Measurements from ENCODE around the gene HAUS3.
"Not testable (repeated sequence)": the region's sequence is repeated elsewhere in the genome, so short reads cannot be mapped to it uniquely, and the experiment has no call there.

The HAUS3 gene

DNA sequence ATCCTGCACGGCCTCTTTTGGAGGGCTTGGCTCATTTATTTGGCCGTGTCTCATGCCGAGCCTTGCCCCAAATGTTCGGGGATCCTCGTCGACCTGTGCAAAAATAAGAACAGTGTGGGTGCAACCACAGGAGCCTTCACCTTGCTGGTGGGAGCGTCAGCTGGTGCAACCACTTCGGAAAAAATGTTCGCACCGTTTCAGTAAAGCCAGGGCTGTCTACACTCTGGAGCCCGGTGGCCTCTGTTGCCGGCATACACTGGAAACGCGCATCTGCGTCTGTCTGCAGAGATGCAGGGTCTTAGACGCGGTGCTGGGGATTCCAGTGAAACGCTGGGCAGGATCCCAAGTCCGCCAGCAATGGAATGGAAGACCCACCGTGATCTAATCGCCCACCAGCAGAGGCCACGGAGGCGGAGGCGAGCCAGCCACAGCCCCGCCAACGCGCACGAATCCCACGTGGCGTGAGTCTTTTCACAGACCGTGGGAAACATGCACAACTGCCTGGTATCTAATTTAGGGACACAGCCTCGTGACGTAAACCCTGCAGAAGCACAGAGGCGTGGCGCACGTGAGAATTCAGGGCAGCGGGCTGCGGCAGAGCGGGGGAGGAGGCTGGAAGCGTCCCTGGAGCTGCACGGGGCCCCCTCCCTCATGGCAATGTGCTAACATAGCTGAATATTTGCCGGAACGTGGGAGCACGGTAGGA lies 33.8 kb upstream of the HAUS3 start:
- Histone ChIP-seq H3K36me3 (ENCODE audit: insufficient read depth, low read length) (no peaks in the 10 kb centered on the region), H2AFZ (ENCODE audit: low read depth, low read length) (no peak overlapping the region), H3K9ac (ENCODE audit: low read depth, low read length) (no peak overlapping the region), H3K4me2 (ENCODE audit: insufficient read depth, low read length) (no peak overlapping the region), H3K4me3 (ENCODE audit: low read depth in 1 of 2, low read length in 2 of 2) (no peak overlapping the region), H3K4me1 (ENCODE audit: insufficient read depth, low read length) (peaks cover 3% of the 10 kb centered on the region), H3K79me2 (ENCODE audit: insufficient read depth, low read length) (no peaks in the 10 kb centered on the region), H3K27ac (ENCODE audit: low read length) (no peak overlapping the region), H3K9me3 (ENCODE audit: insufficient read depth, low read length, severe bottlenecking) (no peaks in the 10 kb centered on the region), H4K20me1 (ENCODE audit: insufficient read depth, low read length) (no peaks in the 10 kb centered on the region), H3K27me3 (ENCODE audit: insufficient read depth, low read length, poor library complexity) (no peaks in the 10 kb centered on the region)
- no peak for ATAC-seq (ENCODE audit: insufficient read depth, low read depth)
- no peak for TF ChIP-seq EZH2 (IDR thresholded peaks at IDR 0.05; ENCODE audit: borderline replicate concordance, low read depth, low read length, severe bottlenecking)
- TF ChIP-seq, protein P1, sequence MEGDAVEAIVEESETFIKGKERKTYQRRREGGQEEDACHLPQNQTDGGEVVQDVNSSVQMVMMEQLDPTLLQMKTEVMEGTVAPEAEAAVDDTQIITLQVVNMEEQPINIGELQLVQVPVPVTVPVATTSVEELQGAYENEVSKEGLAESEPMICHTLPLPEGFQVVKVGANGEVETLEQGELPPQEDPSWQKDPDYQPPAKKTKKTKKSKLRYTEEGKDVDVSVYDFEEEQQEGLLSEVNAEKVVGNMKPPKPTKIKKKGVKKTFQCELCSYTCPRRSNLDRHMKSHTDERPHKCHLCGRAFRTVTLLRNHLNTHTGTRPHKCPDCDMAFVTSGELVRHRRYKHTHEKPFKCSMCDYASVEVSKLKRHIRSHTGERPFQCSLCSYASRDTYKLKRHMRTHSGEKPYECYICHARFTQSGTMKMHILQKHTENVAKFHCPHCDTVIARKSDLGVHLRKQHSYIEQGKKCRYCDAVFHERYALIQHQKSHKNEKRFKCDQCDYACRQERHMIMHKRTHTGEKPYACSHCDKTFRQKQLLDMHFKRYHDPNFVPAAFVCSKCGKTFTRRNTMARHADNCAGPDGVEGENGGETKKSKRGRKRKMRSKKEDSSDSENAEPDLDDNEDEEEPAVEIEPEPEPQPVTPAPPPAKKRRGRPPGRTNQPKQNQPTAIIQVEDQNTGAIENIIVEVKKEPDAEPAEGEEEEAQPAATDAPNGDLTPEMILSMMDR (IDR thresholded peaks at IDR 0.05; ENCODE audit: borderline replicate concordance, extremely low read depth, low read length, poor library complexity, severe bottlenecking) = no peak
- no peak for DNase-seq

DNA sequence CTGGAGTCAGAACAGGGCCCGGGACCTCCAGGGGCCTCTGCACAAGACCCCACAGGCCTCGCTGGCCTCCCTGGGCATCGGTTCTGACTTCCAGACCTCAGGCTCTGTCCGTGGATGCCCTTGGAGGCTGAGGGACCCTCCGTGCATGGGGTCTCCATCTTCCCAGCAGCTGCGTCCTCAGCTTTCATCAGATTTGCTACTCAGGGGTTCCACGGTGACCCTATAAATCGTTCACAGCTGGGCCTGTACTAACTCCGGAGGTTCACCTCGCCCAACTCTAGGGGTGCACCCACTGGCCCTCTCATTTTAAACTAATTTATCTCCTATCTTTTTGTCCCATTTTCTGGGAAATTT lies 33.1 kb upstream of the HAUS3 start:
- not testable (repeated sequence) for H3K4me2 ChIP-seq (ENCODE audit: insufficient read depth, low read length); DNase-seq; H3K9ac ChIP-seq (ENCODE audit: low read depth, low read length); H3K36me3 ChIP-seq (ENCODE audit: insufficient read depth, low read length); H3K79me2 ChIP-seq (ENCODE audit: insufficient read depth, low read length); H3K9me3 ChIP-seq (ENCODE audit: insufficient read depth, low read length, severe bottlenecking); H3K4me1 ChIP-seq (ENCODE audit: insufficient read depth, low read length); ATAC-seq (ENCODE audit: insufficient read depth, low read depth); H3K27me3 ChIP-seq (ENCODE audit: insufficient read depth, low read length, poor library complexity); H2AFZ ChIP-seq (ENCODE audit: low read depth, low read length); H3K27ac ChIP-seq (ENCODE audit: low read length); H4K20me1 ChIP-seq (ENCODE audit: insufficient read depth, low read length); H3K4me3 ChIP-seq (ENCODE audit: low read depth in 1 of 2, low read length in 2 of 2)

DNA sequence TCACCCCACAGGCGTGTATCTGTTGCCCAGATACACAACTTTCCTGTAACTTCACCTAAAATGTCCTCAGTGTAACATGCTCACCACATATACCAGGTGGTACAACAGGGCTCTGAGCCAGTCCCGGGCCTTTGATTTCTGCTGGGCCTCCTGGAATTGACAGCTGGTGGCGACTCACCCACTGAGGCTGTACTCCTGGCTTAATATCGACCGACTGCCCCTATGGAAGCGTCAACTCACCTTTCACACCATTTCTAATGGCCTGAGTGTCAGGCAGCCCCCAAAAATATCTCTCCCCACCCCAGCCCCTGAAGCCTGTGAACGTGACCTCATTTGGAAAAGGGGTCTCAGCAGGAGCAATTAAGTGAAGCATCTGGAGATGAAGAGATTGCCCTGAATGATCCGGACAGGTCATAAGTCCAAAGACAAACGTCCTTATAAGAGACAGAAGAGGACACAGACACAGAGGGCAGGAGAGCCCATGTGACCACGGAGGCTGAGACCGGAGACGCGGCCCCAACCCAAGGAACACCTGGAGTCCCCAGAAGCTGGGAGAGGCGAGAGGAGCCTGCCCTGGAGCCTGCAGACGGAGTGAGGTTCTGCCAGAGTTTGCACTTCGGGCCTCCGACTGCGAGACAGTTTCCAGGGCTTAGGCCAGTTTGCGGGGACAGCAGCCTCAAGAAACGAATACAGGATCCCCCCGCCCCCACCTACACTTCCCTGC lies 32.6 kb upstream of the HAUS3 start:
- Histone ChIP-seq H4K20me1 (ENCODE audit: insufficient read depth, low read length) (no peaks in the 10 kb centered on the region), H3K4me1 (ENCODE audit: insufficient read depth, low read length) (no peaks in the 10 kb centered on the region), H3K36me3 (ENCODE audit: insufficient read depth, low read length) (no peaks in the 10 kb centered on the region), H3K79me2 (ENCODE audit: insufficient read depth, low read length) (no peaks in the 10 kb centered on the region), H3K4me2 (ENCODE audit: insufficient read depth, low read length) (no peak overlapping the region), H3K9me3 (ENCODE audit: insufficient read depth, low read length, severe bottlenecking) (no peaks in the 10 kb centered on the region), H3K27ac (ENCODE audit: low read length) (no peak overlapping the region), H3K9ac (ENCODE audit: low read depth, low read length) (no peak overlapping the region), H3K27me3 (ENCODE audit: insufficient read depth, low read length, poor library complexity) (no peaks in the 10 kb centered on the region), H2AFZ (ENCODE audit: low read depth, low read length) (no peak overlapping the region), H3K4me3 (ENCODE audit: low read depth in 1 of 2, low read length in 2 of 2) (no peak overlapping the region)
- no peak for DNase-seq
- no peak for ATAC-seq (ENCODE audit: insufficient read depth, low read depth)
- TF ChIP-seq, protein P1 (IDR thresholded peaks at IDR 0.05; ENCODE audit: borderline replicate concordance, extremely low read depth, low read length, poor library complexity, severe bottlenecking) = no peak
- no peak for TF ChIP-seq EZH2 (IDR thresholded peaks at IDR 0.05; ENCODE audit: borderline replicate concordance, low read depth, low read length, severe bottlenecking)

DNA sequence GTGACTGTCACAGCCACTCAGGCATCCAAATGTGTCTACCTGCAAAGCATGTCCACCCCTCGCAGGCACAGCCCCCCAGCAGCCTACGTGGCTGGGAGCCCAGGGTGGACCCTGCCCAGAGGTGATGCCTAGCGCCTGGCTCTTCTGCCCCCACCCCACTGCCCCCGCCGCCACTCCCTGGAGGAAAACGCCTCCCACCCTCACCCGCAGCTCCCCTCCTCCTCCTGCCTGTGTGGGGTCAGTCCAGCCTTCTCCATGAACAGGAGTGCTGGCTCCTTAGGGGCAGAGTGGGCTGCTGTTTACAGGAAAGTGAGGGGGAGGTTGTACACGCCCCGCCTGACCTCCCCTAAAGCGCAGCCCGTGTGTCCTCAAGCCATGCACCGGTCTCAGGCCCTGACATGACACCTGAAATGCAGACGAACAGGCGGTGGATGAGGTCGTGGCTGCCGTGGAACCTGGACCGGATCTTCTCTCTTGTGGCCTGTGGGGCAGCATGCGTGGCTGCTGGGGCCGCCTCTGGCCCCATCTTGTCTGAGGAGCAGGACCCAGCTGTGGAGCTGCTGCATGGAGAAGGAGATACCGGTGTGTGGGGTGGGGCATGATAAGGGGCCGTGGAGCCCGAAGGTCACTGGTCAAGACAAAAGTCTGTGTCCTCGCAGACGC lies 31.9 kb upstream of the HAUS3 start:
- Histone ChIP-seq H3K27me3 (ENCODE audit: insufficient read depth, low read length, poor library complexity) (no peaks in the 10 kb centered on the region), H3K4me1 (ENCODE audit: insufficient read depth, low read length) (no peaks in the 10 kb centered on the region), H3K79me2 (ENCODE audit: insufficient read depth, low read length) (no peaks in the 10 kb centered on the region), H3K27ac (ENCODE audit: low read length) (no peak overlapping the region), H3K36me3 (ENCODE audit: insufficient read depth, low read length) (no peaks in the 10 kb centered on the region), H3K4me2 (ENCODE audit: insufficient read depth, low read length) (no peak overlapping the region), H3K9me3 (ENCODE audit: insufficient read depth, low read length, severe bottlenecking) (no peaks in the 10 kb centered on the region), H2AFZ (ENCODE audit: low read depth, low read length) (no peak overlapping the region), H3K9ac (ENCODE audit: low read depth, low read length) (no peak overlapping the region), H3K4me3 (ENCODE audit: low read depth in 1 of 2, low read length in 2 of 2) (no peak overlapping the region), H4K20me1 (ENCODE audit: insufficient read depth, low read length) (no peaks in the 10 kb centered on the region)
- TF ChIP-seq EZH2 (IDR thresholded peaks at IDR 0.05; ENCODE audit: borderline replicate concordance, low read depth, low read length, severe bottlenecking) = no peak
- TF ChIP-seq, protein P1 (IDR thresholded peaks at IDR 0.05; ENCODE audit: borderline replicate concordance, extremely low read depth, low read length, poor library complexity, severe bottlenecking) = no peak
- ATAC-seq (ENCODE audit: insufficient read depth, low read depth) (no peak), DNase-seq (no peak)
